Measurements from ENCODE around the gene ASIC1. TPM values are rescaled to one million over a fixed set of nuclear protein-coding genes. Genes with fewer than 3 reads are reported as not detected.

The ASIC1 gene
- total RNA-seq, 1 donor from 2014 or later = 18.1 TPM

DNA sequence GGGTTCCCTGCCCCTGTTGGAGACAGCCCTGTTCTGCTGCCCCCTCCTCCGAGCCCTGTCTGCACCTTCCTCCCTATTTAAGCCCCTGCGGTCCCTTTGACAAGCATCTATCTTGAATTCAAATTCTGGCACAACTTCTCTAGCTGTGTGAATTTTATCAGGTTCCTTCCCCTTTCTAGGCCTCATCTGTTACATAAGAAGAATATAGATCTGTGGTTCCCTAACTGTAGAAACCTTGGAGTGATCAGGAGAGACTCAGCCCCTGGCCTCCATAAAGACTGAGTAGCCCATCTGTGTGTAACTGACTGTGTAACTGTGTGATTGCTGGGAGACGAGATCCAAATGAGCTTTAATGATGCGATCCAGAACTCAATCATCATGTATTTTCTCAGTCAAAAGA, 19.1 kb upstream of the ASIC1 start:
- no peak overlapping the region for H3K4me3 Mint-ChIP-seq
- H3K36me3 Mint-ChIP-seq = no peaks in the 10 kb centered on the region
- peaks cover 17% of the 10 kb centered on the region for H3K27me3 Mint-ChIP-seq
- TF ChIP-seq, protein P1, sequence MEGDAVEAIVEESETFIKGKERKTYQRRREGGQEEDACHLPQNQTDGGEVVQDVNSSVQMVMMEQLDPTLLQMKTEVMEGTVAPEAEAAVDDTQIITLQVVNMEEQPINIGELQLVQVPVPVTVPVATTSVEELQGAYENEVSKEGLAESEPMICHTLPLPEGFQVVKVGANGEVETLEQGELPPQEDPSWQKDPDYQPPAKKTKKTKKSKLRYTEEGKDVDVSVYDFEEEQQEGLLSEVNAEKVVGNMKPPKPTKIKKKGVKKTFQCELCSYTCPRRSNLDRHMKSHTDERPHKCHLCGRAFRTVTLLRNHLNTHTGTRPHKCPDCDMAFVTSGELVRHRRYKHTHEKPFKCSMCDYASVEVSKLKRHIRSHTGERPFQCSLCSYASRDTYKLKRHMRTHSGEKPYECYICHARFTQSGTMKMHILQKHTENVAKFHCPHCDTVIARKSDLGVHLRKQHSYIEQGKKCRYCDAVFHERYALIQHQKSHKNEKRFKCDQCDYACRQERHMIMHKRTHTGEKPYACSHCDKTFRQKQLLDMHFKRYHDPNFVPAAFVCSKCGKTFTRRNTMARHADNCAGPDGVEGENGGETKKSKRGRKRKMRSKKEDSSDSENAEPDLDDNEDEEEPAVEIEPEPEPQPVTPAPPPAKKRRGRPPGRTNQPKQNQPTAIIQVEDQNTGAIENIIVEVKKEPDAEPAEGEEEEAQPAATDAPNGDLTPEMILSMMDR (conservative IDR thresholded peaks at IDR 0.05) = no peak
- H3K4me1 Mint-ChIP-seq (ENCODE audit: unreplicated experiment) = peaks cover 20% of the 10 kb centered on the region
- no peak for DNase-seq (ENCODE audit: extremely low spot score, unreplicated experiment)
- H3K9me3 Mint-ChIP-seq = no peaks in the 10 kb centered on the region
- H3K27ac Mint-ChIP-seq = no peak overlapping the region

DNA sequence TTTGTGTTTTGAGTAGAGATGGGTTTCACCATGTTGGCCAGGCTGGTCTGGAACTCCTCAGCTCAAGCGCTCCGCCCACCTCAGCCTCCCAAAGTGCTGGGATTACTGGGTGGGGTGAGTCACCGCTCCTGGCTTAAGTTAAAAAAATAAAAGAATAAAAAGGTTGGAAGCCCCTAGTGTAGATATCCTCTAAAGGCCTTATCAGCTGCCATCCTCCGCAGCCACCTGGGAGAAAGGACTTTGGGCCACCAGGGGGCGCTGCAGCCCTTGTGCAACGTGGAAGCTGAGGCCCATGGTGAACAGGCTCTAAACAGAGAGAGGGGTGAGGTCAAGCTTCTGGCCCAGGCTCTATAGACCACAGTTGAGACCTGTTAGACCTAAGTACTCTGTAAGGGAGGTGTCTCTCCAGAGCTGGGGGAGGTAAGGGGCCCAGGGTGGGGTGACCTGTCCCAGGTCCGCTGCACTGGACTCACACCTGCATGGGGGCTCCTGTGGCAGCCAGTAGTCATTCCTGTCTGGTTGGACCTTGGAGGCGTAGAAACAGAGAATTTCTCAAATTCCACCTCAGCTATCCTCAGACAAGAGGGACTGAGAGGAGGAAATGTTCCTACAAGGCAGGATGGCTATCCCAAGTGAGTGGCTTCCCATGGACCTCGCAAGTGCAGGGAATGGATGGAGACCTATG, 18.1 kb upstream of the ASIC1 start:
- peak overlapping the region; percentile 56 for H3K4me3 Mint-ChIP-seq
- DNase-seq (ENCODE audit: extremely low spot score, unreplicated experiment) = peak; percentile 85
- peaks cover 20% of the 10 kb centered on the region for H3K4me1 Mint-ChIP-seq (ENCODE audit: unreplicated experiment)
- H3K27ac Mint-ChIP-seq = peak overlapping the region; percentile 53
- TF ChIP-seq, protein P1 (conservative IDR thresholded peaks at IDR 0.05) = peak; percentile 94
- H3K9me3 Mint-ChIP-seq = no peaks in the 10 kb centered on the region
- H3K36me3 Mint-ChIP-seq = no peaks in the 10 kb centered on the region
- H3K27me3 Mint-ChIP-seq = peaks cover 14% of the 10 kb centered on the region

- TF ChIP-seq, protein P1 (conservative IDR thresholded peaks at IDR 0.05) = no peak
- H3K36me3 Mint-ChIP-seq = no peaks in the 10 kb centered on the region
- DNase-seq (ENCODE audit: extremely low spot score, unreplicated experiment) = no peak
- peaks cover 12% of the 10 kb centered on the region for H3K27me3 Mint-ChIP-seq
- H3K4me3 Mint-ChIP-seq = no peak overlapping the region
- H3K27ac Mint-ChIP-seq = peak overlapping the region; percentile 23
- peaks cover 20% of the 10 kb centered on the region for H3K4me1 Mint-ChIP-seq (ENCODE audit: unreplicated experiment)
- no peaks in the 10 kb centered on the region for H3K9me3 Mint-ChIP-seq
Measured at GRCh38 chr12:50040657-50041056, 16.7 kb upstream of the ASIC1 start.

DNA sequence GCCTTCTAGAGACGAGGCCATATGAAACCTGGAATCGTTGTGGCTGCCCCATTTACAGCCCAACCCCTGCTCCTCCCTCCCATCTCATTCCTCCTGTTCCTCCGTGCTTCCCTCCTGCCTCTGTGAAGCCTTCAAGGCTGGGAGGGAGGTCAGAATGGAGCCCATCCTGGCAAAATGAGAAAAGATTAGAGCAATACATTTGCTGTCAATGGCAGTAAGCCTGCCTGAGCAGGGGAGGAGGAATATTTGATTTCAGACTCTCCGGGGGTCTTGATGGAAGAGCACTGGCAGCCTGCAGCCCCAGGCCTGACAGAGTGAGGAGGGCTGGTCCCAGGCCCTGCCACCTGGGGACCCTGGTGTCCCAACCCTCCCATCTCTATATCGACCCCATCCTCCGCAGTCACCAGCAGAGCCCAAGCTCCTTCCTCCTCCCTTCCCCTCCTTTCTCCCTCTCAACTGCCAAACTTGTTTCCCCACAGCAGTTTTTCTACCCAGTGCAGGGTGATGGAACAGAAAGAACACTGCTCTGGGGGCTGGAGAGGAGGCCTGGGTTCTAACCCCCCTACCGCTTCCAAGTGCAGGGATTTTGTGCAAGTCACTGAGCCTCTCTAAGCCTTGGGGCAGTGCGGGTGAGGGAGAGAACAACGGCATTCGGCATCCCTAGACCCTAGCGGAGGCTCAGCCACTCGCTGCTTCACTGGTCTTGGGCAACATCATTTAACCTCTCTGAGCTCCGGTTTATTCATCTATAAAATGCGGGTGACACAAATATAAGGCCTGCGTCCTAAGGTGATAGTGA, 16.1 kb upstream of the ASIC1 start:
- Mint-ChIP-seq H3K27ac (peak overlapping the region; percentile 23), H3K36me3 (no peaks in the 10 kb centered on the region), H3K9me3 (no peaks in the 10 kb centered on the region), H3K4me3 (no peak overlapping the region), H3K4me1 (ENCODE audit: unreplicated experiment) (peaks cover 20% of the 10 kb centered on the region), H3K27me3 (peaks cover 10% of the 10 kb centered on the region)
- DNase-seq (ENCODE audit: extremely low spot score, unreplicated experiment) = no peak
- TF ChIP-seq, protein P1 (conservative IDR thresholded peaks at IDR 0.05) = no peak

- H3K9me3 Mint-ChIP-seq = no peaks in the 10 kb centered on the region
- H3K27me3 Mint-ChIP-seq = peaks cover 10% of the 10 kb centered on the region
- H3K4me1 Mint-ChIP-seq (ENCODE audit: unreplicated experiment) = peaks cover 20% of the 10 kb centered on the region
- H3K27ac Mint-ChIP-seq = no peak overlapping the region
- no peaks in the 10 kb centered on the region for H3K36me3 Mint-ChIP-seq
- H3K4me3 Mint-ChIP-seq = no peak overlapping the region
- TF ChIP-seq, protein P1 (conservative IDR thresholded peaks at IDR 0.05) = no peak
- no peak for DNase-seq (ENCODE audit: extremely low spot score, unreplicated experiment)
Measured at GRCh38 chr12:50041962-50042361, 15.4 kb upstream of the ASIC1 start.

Measured in type B pancreatic cell (in vitro differentiated cells).